GM21619 (cell line): Measurements from ENCODE around the gene PFN3.
"Not testable (repeated sequence)": the region's sequence is repeated elsewhere in the genome, so short reads cannot be mapped to it uniquely, and the experiment has no call there.

Experiments used
- ATAC-seq: cut with Tn5 transposase; IDR thresholded peaks from one replicate; pipeline ENCODE4 v1.9.1; 2021; ENCODE audit not compliant: unreplicated experiment

The PFN3 gene

GRCh38 chr5:177425801-177426565 lies 25.5 kb upstream of the PFN3 start:
- ATAC-seq, result peak; percentile 73

DNA sequence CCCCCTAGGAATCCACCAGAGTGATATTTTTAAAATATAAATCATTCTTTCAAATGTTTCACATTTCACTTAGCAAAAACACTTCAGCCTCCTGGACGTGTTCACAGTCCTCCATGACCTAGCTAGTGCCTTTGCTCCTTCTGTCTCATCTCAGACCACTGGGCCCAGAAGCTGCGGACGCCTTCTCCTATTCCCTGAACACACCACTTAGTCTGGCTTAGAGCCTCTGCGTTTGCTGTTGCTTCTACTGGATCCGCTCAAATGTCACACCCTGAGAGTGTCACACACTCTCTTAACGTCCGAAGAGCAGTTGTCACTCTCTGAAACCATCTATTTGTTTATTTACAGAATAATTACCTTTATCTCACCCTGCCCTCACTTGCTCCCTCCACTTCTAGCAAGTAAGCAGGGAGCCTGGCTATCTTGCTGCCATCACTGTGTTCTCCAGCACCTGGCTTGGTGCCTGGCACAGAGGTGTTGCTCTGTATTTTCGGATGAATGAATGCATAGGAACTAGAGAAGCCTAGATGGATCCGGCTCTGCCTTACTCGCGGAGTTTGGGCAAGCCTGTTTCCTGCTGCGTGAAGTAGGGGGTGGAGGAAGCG lies 24.8 kb upstream of the PFN3 start:
- no peak for ATAC-seq

GRCh38 chr5:177423671-177424070 lies 23.2 kb upstream of the PFN3 start:
- no peak for ATAC-seq

- no peak for ATAC-seq
Observed at GRCh38 chr5:177421062-177421798, 20.8 kb upstream of the PFN3 start.

DNA sequence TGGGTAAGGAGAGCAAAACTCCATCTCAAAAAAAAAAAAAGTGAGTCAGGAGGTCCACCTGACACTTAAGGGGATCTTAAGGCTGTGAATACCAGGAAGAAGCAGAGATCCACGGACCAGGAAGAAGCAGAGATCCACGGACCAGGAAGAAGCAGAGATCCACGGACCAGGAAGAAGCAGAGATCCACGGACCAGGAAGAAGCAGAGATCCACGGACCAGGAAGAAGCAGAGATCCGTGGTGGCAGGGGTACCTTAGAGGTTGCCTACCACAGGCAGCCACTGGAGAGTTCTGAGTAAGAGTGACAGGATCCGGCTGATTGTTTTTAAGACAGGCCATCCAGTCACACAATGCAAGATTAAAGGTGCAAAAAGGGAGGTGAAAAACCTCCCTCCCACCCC lies 20.0 kb upstream of the PFN3 start:
- ATAC-seq, result not testable (repeated sequence)

- ATAC-seq, result no peak
Observed at GRCh38 chr5:177419046-177419445, 18.6 kb upstream of the PFN3 start.

DNA sequence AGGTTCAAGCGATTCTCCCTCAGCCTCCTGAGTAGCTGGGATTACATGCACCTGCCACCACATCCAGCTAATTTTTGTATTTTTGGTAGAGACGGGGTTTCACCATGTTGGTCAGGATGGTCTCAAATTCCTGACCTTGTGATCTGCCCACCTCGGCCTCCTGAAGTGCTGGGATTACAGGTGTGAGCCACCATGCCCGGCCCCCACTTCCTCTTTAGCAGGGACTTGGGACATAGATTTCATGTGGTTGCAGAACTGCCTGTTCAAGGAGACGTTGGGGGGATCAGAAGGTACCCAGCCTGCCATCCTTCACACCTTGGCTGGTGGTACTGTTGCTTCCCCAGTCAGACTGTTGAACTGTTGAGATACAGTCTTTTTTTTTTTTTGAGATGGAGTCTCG lies 16.6 kb upstream of the PFN3 start:
- not testable (repeated sequence) for ATAC-seq

GRCh38 chr5:177414481-177414880 lies 14.0 kb upstream of the PFN3 start:
- ATAC-seq, result no peak

GRCh38 chr5:177412603-177413233 lies 12.3 kb upstream of the PFN3 start:
- peak; percentile 63 for ATAC-seq

- no peak for ATAC-seq
Observed at GRCh38 chr5:177410575-177410974, 10.1 kb upstream of the PFN3 start.

- ATAC-seq, result no peak
Observed at GRCh38 chr5:177409043-177409801, 8.8 kb upstream of the PFN3 start, which contains the start of gene F12. Gene F12 (minus strand): TSS chr5:177409564. CDS start chr5:177409527, 37 bp downstream.

DNA sequence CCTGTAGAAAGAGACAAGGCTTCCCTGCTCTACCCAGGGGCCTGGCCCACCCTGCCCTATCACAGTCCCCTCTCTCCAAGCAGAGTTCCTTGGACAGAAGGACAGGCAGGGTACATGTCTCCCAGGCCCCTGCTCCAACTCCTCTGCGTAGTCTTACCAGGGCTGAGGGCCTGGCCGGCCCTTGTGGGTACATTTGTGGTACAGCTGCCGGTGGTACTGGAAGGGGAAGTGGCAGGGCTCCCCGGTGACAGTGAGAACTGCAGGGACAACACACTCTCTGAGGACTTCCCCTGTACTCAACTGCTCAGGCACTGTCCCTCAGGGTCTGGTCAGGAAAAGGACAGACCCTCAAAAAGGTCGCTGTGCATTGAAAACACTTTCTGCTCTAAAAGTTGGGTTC lies 5.3 kb upstream of the PFN3 start:
- ATAC-seq, result no peak

DNA sequence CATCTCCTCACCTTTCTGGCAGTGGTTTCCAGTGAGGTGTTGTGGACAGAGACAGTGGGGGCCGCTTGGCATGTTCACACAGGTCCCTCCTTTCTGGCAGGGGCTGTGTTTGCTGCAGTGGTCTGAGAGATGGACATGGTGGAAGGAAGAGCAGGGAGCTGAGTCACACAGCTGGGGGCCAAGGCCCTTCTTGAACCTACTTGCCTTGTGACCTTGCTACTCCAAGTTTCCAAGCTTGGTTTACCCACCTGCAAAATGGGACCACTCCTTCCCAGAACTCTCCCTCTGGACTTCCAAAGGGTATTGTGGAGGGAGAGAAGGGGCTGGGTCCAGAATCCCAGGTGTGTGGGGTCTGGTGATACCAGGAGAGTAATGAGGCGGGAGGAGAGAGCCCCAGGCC lies 4.9 kb upstream of the PFN3 start:
- ATAC-seq, result no peak

- ATAC-seq, result no peak
Observed at GRCh38 chr5:177404641-177405179, 4.2 kb upstream of the PFN3 start.

GRCh38 chr5:177403792-177404640 lies 3.6 kb upstream of the PFN3 start:
- ATAC-seq, result peak; percentile 77

- peak; percentile 21 for ATAC-seq
Observed at GRCh38 chr5:177403102-177403791, 2.8 kb upstream of the PFN3 start.

- ATAC-seq, result no peak
Observed at GRCh38 chr5:177402271-177403043, 2.0 kb upstream of the PFN3 start.

- ATAC-seq, result no peak
Observed at GRCh38 chr5:177397875-177398390, 2.5 kb downstream of the PFN3 start.
